Fibroblast of villous mesenchyme (primary cell): Measurements from ENCODE around the gene AZU1. TPM values are rescaled to one million over a fixed set of nuclear protein-coding genes. Genes with fewer than 3 reads are reported as not detected.

Experiments used
- DNase-seq: peaks from one replicate; pipeline ENCODE4 v3.0.0-alpha.2; 2010; ENCODE audit warnings: low read depth
- H3K4me3 ChIP-seq: 2 replicates; pipeline ENCODE4 v1.5.1; 2011; ENCODE audit warnings: low read depth, mild to moderate bottlenecking, low read length
- CTCF ChIP-seq: IDR thresholded peaks from 2 replicates; pipeline ENCODE4 v1.5.1; 2012; ENCODE audit warnings: low read depth, mild to moderate bottlenecking, low read length; ENCODE audit not compliant: insufficient read depth
- small RNA-seq: library from RNA; depleted of rRNA; stranded (forward); fragments of <200 nt; gene quantifications from one replicate; pipeline ENCODE3, GENCODE V24; 2012
- total RNA-seq: library from RNA; depleted of rRNA; stranded (reverse); fragments of >200 nt; gene quantifications from 2 replicates; pipeline ENCODE4 v1.2.3, GENCODE V29; 2012

AZU1 gene
- total RNA-seq, 1 donor: not detected

DNA sequence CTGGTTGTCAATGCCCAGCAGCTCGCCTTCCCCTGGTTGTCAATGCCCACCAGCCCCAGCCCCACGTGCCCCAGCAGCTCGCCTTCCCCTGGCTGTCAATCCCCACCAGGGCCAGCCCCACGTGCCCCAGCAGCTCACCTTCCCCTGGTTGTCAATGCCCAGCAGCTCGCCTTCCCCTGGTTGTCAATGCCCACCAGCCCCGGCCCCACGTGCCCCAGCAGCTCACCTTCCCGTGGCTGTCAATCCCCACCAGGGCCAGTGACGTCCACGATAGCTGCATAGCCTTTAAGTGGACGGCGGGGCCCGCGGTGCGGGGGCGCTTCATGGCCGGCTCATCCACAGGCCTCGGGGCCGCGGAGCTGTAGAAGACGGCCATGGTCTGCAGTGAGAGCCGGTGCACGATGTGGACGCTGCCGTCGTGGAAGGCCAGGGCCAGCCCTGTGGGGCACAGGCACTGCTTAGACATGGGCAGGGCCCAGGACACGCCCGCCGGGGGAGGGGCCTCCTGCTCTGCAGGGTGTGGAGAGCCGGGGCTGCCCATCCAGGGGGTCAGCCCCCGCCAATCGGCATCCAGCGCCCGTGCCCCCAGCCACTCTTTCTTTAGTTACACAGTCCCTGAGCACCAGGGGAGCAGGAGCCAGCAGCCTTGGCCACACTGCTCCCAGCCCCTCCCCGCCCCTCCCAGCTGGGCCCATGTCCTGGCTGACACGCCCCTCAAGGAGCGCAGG is 52.2 kb downstream of the AZU1 start:
- DNase-seq: no peak
- TF ChIP-seq CTCF: no peak
- no peak overlapping the region for H3K4me3 ChIP-seq

Small RNA genes lying within 50 kb of the gene (small RNA-seq; reads per million reads assigned to genes)
- gene MIR3187: not detected

Other genes with a start within 250 kb of the AZU1 start
- gene HCN2, start 238.0 kb upstream of the AZU1 start, total RNA-seq: 0.32 and 0.86 TPM in 2 replicates
- gene POLRMT, start 194.3 kb upstream of the AZU1 start, total RNA-seq: 23.2 and 25.5 TPM in 2 replicates
- gene FGF22, start 188.0 kb upstream of the AZU1 start, total RNA-seq: not detected in 2 replicates
- gene RNF126, start 164.6 kb upstream of the AZU1 start, total RNA-seq: 30.7 and 50.3 TPM in 2 replicates
- gene FSTL3, start 151.4 kb upstream of the AZU1 start, total RNA-seq: 49.2 and 83.1 TPM in 2 replicates
- gene PRSS57, start 132.4 kb upstream of the AZU1 start, total RNA-seq: not detected in 2 replicates
- gene PALM, start 118.9 kb upstream of the AZU1 start, total RNA-seq: 0.32 and 1.7 TPM in 2 replicates
- under 0.01 and 0.43 TPM in 2 replicates for gene MISP, start 76.7 kb upstream of the AZU1 start, total RNA-seq
- gene PTBP1, start 30.4 kb upstream of the AZU1 start, total RNA-seq: 117 and 129 TPM in 2 replicates
- gene PLPPR3, start 5.9 kb upstream of the AZU1 start, total RNA-seq: under 0.01 and 0.86 TPM in 2 replicates
- gene PRTN3, start 13.2 kb downstream of the AZU1 start, total RNA-seq: not detected in 2 replicates
- not detected in 2 replicates for gene ELANE, start 24.5 kb downstream of the AZU1 start, total RNA-seq
- gene CFD, start 31.8 kb downstream of the AZU1 start, total RNA-seq: 3.9 TPM in 2 replicates
- gene MED16, start 65.3 kb downstream of the AZU1 start, total RNA-seq: 26.8 and 30.0 TPM in 2 replicates
- not detected in 2 replicates for gene RNU6-9, start 65.6 kb downstream of the AZU1 start, total RNA-seq
- gene R3HDM4, start 85.4 kb downstream of the AZU1 start, total RNA-seq: 26.3 and 31.6 TPM in 2 replicates
- not detected in 2 replicates for gene KISS1R, start 89.5 kb downstream of the AZU1 start, total RNA-seq
- gene ARID3A, start 98.2 kb downstream of the AZU1 start, total RNA-seq: 39.3 and 45.8 TPM in 2 replicates
- 49.7 and 77.3 TPM in 2 replicates for gene WDR18, start 156.5 kb downstream of the AZU1 start, total RNA-seq
- under 0.01 TPM in 2 replicates for gene GRIN3B, start 172.6 kb downstream of the AZU1 start, total RNA-seq
- gene TMEM259, start 193.3 kb downstream of the AZU1 start, total RNA-seq: 79.2 and 84.6 TPM in 2 replicates
- not detected in 2 replicates for gene RNU6-2, start 193.7 kb downstream of the AZU1 start, total RNA-seq
- gene CNN2, start 198.8 kb downstream of the AZU1 start, total RNA-seq: 508 and 544 TPM in 2 replicates
- 11.2 and 13.9 TPM in 2 replicates for gene ABCA7, start 212.3 kb downstream of the AZU1 start, total RNA-seq
- 0.43 and 0.97 TPM in 2 replicates for gene ARHGAP45, start 239.3 kb downstream of the AZU1 start, total RNA-seq